COR-L47 (cell line): ENCODE measurements around the gene TBX2.

ENCODE experiments used
- DNase-seq: peaks from one replicate; lab custom pipeline; 2025; lab: John Stamatoyannopoulos, UW

TBX2 gene

DNA sequence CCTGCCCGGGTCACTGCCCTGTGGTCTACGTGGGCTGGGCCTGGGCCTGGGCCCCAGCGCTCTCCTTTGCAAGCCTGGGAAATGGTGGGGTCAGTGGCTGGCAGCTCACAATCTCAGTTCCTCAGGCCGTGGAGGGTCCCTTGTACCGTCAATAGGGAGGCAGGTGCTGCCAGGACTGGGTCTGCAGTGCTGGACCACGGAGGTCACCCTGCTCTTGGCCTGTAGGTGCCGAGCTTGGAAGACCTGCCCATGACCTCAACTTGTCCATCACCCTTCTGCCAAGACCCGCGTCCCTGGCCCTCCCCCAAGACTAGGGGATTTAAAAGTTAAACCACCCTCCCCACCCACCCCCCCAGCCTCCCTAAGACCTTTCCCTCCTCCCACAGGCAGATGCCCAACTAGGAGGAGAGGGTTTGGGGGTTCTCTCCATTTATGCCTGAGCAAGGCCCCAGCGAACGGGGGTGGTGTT is 2.5 kb downstream of the TBX2 start:
- DNase-seq: no peak

DNA sequence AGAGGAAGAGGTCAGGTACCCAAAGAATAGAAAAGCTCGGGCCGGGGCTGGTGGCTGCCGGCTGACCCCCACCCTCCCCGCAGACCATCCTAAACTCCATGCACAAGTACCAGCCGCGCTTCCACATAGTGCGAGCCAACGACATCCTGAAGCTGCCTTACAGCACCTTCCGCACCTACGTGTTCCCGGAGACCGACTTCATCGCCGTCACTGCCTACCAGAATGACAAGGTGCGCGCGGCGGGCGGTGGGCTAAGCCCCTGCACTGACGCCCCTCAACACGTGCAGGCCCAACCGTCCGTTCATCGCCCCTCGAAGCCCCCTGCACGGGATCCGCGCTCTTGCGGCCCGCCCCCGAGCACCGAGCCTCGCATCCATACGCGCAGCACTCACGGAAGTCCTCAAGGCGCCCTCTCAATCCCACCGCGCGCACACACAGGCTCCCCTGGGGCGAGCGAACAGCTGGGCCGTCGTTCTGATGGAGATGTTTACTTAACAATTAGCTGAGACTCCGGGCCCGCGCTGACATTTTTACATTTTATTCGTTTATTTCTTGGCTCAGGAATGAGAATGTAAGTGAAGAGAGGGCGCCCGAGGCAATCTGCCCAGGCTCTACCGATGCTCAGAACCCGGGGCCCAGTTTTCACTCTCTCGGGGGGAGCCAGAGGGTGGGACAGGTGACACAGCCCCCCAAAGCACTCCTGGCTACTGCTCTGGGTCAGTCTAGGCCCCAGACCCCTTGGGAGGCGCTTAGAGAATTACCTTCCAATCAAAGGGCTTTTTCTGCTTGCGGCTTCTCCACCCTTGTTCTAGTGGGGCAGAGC is 3.5 kb downstream of the TBX2 start:
- DNase-seq: peak; percentile 2

DNA sequence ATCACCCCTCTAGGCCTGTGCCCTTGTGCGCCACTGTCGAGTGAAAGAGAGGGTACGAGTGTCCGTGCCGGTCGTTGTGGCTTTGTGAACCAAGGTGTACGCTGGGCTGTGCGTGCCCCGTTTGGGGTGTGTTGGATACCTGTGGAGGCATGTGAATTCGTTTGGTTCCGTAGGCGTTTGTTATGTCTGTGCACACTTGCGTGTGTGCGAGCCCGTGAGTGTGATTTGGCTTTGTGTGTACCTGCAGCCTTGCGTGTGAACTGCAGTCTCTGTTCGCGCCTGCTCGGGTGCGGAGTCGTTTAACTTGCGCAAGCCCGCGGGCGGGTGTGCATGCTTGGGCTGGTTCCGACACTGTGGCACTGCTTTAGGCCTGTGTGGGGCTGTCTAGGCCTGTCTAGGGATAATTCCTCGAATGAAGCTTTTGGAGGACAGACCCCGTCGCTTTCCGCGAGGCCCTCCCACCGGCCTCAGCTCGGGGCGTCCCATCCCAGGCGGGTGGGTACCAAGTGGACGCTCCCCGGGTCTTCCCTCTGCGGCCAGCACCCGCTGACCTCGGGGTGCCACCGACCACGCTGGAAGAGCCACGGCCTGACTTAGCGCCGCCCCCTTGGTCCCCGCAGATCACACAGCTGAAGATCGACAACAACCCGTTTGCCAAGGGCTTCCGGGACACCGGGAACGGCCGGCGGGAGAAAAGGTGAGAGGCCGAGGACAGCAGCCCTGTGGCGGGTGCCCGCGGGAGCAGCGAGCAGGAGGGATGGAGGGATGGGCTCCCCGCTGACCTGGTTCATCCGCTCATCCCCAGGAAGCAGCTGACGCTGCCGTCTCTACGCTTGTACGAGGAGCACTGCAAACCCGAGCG is 4.4 kb downstream of the TBX2 start:
- no peak for DNase-seq

DNA sequence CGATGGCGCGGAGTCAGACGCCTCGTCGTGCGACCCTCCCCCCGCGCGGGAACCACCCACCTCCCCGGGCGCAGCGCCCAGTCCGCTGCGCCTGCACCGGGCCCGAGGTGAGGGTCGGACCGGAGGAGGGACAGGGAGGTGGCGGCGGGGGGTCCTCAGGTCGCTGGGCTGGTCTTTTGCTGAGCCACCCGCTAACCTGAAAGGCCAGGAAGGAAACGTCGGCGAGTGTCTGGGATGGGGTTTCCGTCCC is 4.9 kb downstream of the TBX2 start:
- no peak for DNase-seq

DNA sequence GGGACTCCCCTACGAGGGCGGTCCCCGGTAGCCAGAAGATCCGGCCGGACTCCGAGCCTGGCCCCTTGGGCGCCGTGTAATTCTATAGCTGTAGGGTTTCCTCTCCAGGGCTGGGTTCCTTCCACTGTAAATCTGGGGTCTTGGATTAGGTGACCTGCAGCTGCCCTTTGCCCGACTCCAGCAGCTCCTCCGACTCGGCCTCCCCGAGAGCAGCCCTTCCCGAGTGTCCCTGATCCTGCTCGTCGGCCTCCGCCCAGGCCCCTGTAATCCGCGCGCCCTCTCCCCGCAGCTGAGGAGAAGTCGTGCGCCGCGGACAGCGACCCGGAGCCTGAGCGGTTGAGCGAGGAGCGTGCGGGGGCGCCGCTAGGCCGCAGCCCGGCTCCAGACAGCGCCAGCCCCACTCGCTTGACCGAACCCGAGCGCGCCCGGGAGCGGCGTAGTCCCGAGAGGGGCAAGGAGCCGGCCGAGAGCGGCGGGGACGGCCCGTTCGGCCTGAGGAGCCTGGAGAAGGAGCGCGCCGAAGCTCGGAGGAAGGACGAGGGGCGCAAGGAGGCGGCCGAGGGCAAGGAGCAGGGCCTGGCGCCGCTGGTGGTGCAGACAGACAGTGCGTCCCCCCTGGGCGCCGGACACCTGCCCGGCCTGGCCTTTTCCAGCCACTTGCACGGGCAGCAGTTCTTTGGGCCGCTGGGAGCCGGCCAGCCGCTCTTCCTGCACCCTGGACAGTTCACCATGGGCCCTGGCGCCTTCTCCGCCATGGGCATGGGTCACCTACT is 5.5 kb downstream of the TBX2 start:
- DNase-seq: no peak

DNA sequence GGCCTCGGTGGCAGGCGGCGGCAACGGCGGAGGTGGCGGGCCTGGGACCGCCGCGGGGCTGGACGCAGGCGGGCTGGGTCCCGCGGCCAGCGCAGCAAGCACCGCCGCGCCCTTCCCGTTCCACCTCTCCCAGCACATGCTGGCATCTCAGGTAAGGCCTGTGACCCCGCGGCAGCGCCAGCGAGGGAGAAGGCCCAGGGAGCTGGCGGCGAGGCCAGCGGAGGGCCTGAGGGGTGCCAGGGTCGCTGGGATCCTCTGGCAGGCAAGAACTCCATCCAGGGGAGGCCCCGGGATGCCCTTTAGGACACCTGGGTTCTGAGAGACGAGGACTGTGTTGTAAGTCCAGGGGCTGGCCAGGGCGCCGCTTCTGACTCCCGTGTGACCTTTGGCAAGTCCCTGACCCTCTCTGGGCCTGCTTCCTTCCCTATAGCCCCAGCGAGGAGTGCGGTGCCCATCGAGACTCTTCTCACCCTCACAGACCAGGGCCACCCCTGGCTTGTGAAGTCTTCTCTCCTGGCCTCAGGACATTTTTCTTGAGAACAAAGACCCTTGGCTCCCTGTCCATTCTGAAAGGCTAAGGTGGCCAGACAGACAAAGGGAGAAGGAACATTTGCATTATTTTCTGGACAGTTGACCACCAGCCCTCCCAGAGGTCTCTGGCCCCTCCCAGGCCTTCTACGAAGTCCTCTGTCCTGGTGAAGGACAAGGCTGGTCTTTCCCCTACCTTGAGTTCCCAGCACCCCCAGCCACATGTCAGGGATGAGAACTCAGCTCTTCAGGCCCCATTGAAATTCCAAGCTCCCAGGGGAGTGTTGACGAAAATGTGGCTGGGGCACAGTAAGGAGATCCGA is 6.3 kb downstream of the TBX2 start:
- no peak for DNase-seq

DNA sequence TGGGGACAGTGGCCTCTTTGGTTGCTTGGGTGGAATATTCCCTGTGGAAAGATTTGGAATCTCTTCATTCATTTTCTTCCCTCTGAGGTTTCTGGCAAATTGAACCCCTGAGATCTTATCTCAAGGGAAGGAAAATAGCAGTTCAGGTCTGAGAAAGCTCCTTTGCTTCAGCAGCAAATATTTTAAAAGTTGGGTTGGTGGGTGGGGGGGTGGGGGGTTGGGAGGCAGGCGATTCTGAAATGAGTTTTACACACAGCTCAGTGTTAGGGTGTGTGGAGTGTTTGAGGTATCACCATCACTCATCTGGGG is 6.8 kb downstream of the TBX2 start:
- no peak for DNase-seq

DNA sequence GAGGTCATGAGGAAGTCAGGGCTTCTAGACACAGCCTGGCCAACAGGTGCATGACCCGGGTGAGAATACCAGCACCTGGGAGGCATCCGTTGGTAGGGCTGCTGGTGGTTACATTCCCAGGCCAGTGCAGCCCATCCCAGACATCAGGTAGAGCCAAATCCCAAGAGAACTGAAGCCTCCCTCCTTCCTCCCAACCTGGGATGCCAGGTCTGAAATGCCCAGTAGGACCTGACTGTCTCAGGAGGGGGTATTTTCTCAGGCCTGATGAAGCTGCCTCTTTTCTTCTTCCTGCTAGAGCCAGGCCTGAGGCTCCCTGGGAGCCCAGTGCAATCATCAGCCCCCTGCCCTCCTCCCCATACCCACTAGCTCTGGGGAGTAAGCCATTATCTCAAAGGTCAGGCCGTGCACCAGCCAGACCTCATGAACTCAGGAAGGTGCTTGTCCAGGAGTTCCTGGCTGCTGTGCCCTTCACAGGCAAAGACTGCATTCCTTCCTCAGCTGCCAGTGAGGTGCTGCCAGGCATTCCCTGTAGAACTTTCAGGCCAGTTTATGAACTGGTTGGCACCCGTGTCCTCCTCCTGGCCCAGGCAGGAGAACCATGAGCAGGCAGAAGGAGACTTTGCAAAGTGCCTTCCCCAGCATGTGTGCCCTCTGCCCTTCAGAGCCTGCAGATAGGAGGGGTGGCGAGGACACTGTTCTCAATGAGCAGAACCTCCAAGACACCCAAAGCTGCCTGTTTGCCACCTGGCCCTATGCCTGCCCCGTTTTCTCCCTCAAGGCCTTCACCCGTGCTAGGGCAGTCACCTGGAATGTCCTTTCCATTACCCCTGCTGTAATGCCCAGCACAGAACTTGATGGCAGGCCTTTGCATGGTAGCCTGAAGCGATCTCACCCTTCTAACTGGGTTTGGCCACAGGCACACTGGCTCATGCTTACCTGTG is 7.6 kb downstream of the TBX2 start:
- DNase-seq: no peak

DNA sequence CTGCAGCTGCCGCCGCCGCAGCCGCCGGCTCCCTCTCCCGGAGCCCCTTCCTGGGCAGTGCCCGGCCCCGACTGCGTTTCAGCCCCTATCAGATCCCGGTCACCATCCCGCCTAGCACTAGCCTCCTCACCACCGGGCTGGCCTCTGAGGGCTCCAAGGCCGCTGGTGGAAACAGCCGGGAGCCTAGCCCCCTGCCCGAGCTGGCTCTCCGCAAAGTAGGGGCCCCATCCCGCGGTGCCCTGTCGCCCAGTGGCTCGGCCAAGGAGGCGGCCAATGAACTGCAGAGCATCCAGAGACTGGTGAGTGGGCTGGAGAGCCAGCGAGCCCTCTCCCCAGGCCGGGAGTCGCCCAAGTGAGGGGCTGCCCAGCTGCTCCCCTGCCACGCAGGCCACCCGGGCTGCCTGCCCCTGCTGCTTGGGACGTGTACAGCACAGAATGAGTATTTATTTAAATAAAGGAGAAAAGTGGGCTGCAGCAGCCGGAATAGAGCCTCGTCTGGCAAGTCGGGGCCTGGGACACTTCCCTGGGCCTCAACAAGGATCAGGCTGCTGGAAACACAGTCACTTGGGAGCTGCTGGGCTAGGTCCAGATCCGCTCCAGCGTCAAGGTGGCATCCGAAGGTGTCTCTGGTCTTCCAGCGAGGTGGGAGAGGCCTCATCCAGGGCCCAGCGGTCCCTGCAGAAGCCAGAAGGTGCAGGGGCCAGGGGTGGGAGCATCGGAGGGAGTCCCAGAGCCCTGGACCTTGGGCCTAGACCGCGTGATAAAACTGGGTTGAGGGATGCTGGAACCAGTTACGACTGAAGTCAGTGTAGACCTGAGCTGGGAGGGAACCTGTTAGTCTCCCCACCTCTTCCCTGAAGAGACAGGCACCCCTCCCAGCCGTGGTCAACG is 8.8 kb downstream of the TBX2 start:
- no peak for DNase-seq

DNA sequence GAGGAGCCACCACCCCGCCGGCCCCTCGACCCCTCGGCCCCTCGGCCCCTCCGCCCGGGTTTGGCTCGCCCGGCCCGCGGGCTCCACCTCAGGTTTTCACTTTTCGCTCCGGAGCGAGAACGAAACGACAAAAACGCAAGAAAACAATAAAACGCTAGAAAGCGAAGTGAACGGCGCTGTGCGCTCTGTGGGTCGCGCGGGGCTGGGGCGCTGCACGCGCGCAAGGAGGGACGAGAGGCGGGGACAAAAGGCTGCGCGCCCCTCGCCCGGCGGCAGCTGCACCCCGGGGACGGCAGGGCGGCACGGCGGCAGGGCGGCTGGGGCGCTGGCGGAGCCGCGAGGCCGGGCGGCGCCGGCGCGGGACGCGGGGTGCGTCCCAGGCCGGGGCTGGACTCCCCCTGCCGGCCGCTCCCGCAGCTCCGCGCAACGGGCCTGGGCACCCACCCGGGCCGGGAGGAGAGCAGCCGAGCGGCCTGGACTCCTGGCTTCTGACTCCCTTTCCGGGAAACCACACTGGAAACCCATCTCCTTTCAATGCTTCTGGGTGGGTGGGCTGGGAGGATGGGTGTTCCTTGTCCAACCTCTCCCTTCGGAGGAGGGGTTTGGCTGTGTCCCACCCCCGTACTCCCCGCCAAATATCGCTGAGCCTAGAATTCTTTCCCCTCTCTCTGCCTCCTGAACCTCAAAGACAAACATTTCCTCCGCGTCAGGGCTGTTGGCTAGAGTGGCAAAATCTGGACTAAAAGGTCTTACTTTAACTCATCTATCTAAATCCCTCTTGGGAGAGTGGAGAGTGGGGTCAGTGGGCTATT is 9.9 kb downstream of the TBX2 start:
- DNase-seq: no peak

DNA sequence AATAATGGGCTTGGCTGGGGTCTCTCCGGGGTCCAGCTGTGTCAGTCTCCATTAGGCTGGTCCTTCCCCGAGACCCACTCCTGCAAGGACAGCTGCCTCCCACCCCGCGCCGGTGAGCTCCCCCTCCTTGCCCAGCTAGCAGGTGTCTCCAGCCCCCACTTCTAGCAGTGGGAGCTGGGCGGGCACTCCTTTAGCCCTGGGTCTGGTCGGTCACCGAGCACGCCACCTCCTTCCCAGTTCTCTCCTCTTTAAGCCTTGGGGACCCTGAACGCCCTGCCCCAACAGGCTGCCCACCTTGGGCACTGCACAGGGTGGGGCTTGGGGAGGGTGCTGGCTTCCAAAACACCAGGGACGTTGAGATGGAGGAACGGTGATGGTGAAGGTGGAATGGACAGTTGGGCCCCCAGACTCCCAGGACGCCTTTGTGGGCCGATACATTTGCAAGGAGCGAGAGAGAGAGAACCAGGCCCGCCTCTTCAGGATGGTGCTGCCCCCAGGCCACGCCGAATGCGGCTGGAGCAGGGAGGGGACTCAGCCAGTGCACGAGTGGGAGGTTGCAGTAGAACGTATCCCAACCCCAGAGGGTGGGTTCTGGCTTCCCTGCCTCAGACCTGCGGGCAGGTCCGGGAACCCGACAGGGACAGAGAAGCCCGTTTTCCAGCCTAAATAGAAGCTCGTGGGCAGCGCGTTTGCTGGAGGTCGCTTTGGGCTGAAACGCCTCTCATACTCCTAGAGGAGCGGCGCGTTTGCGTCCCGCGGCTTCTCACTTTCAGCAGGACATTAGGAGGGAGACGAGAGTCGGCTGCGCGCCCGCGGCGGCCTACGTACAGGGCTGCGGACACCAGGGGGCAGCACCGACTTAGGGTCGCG is 10.7 kb downstream of the TBX2 start:
- DNase-seq: no peak

DNA sequence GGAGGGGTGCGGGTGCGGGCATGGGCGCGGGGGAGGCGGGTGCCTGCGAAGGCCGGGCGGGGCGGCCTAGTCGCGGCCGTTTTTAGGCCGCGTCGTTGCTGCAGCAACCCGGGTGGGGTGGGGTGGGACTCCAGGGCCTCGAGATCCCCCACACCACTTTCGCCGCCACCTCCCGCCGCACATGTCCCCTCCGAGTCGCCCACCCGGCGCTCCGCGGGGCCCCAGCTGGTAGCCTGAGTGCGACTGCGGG is 11.3 kb downstream of the TBX2 start:
- no peak for DNase-seq

DNA sequence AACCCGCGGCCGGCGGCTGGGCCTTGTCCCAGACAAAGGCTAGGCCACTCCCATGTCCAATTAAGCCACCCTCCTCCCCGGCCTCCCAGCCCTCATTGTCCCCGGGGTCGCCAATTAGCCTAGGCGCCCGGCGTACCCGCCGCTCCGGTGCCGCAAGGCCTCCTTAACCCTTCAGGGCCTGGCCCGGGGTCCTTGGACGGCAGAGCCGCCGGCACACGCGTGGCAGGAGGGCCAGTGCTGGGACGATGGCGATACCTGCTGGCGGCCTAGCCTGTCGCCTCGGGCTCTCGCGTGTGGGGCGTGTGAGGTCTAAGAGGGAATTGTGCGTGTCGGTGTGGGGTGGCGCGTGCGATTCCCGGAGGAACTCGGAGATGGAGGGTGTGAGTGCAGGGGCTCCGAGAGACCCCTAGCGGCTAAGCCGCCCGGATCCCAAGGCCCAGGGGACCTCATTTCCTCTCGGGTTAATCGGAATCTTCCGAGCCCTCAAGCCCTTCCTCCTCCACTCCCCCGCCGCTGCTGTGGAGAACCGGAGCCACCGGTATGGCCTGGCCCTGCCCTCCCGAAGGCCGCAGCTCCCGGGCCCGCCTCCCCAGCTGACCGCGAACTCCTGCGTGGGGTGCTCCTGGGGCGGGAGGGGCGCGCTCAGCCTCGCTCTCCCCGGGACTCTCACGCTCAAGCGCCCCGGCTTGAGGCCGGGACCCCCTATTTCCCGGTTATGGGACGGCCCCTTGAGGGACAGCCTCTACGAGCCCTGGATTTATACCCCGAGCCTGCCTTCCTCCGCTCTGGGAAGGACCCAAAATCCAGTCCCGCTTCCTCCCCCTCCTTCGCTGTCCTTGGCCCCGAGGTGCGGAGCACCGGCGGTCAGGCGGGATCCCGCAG is 11.9 kb downstream of the TBX2 start:
- DNase-seq: no peak

DNA sequence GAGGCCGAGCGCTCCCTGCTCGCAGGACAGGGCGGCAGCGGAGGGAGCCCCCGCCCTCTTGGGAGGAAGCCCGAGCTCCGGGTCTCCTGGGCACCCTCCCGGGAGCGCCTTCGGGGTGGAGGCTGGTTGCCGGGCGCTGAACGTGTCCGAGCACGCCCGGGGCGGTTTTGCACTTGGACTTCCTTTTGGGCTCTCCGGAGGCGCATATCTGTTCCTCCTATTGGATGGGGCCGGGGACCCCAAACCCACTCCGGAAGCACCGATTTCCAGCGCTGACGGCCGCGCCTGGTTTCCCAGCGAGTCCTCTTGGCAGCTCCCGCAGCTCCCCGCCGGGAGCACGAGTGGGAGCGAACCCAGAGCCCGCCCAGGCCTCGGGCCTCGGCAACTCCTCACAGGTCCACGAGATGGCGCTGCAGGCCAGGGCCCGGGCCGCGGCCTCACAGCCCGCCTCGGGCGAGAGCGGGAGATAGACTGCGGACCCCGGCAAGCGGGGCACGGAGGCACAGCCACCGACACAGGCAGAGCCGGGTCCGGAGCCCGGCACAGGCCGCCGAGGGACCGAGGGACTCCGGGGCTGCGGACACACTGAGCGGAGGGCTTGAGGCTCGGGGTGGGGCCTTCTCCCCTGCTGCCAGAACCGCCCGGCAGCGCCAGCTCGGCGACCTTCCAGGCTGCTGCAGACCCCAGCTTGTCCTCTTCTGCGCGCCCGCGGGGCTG is 12.7 kb downstream of the TBX2 start:
- DNase-seq: peak; percentile 44

DNA sequence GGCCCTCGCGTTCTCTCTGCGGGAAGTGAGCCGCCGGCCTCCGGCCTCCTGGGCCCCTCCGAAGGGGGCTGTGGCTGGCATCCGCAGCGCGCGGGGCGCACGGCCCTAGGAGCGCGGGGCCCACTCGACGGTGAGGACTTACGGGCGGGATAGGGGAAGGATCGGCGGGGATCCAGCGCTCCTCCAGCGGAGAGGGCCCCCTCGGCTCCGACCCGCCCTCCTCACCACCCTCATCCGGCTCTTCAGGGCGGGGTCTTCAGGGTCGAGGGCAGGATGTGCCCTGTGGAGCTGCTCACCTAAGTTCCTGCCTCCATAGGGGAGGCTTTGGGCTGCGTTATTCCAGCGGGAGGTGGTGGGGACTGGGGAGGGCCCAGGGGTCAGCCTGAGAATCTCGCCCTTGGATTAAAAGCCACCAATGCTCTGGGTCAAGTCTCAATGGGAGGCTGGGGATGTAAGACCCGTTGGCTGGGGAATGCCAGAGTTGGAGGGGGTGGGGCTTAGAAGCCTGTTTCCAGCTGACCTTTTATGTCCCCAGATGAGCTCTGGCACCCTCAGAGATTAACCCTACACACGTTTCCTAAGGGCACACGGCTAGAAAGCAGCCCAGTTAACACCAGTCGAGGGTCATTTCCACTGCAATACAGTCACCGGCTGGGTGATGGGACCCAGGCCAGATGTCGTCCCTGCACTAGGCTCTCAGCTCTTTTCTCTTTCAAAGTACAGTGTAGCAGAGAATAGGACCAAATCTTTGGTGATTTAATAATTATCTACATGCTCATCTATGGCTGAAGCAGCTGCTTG is 13.4 kb downstream of the TBX2 start:
- no peak for DNase-seq

DNA sequence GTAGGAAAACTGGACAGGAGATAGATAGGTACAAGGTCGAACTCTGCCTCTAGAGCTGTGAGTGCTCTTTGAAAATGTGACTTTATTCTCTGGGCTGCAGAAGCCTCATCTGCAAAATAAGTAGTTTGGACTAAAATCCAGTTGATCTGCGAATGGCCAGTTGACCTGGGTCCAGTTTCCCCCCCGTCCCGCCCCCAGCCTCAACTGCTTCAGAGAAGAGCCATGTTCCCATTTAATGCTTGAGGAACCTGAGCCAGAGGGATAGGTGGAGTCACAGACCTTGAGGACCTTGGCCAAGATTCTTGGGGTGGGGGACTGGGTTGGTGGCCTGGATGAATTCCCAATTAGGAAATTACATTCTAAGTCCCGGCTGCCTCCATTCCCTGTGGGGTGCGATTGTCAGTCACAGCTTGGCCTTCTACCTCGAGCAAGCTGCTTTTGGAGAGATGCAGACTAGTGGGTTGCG is 14.1 kb downstream of the TBX2 start:
- DNase-seq: no peak
